ENCODE results near the gene TMEM131L.

The TMEM131L gene

DNA sequence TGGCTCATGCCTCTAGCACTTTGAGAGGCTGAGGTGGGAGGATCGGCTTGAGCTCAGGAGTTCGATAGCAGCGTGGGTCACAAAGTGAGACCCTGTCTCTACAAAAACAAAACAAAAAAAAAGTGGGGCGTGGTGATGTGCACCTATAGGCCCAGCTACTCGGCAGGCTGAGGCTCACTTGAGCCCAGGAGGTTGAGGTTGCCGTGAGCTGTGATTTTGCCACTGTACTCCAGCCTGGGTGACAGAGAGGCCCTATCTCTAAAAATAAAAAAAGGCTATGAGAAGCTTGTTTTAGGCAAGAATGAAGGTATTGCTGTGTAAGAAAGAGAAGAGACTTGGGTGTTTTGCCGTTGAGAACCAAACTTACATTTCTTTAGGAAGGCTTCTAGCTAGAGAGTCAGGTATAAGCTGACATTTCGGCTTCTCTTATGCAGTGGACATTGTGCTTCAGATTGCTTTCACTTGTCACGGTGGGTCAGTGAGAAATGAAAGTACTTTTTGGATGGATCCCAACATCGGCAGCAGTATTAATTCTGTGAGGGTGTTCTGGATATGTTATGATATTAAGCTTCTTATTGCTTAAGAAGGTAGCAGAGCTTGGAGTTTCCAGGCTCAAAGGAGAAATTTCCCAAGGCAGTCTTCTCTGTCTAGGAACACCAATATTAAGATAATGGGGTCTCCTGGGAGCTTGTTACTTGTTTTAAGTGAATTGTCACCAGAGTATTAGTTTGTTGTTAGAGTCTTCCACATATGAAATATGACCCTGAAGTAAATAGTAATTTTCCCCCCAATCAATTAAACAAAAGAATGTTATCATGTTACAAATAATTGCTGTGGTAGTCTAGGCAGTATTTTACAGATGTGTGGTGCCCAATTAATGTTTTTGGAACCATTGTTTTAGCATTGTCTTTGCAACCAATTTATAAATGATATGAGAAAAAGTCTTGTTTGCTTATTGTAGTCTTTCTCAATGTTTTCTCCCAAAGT is 17.6 kb downstream of the TMEM131L start:
- Mint-ChIP-seq H3K36me3 (peaks cover 8% of the 10 kb centered on the region), H3K27me3 (no peaks in the 10 kb centered on the region), H3K4me1 (ENCODE audit: low read depth) (peaks cover 80% of the 10 kb centered on the region), H3K4me3 (peak overlapping the region; percentile 42), H3K9me3 (ENCODE audit: low read depth) (no peaks in the 10 kb centered on the region), H3K27ac (peak overlapping the region; percentile 72)

DNA sequence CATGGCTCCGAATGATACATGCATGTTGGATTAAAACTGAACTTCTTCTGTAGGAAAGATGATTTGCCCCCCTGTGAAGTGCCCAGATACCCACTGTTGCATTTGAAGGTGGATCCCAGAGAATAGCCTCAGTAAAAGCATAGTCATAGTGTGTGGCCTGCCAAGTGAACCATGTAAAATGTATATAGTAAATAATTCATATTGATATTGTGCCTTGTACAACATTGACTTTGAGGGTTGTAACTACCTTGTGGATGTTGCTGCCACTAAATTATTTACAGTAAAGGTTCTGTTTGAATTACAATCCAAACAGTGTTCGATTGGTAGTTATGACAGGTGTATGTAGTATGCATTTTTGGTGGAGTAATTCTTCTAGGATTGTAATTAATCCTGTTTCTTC is 19.2 kb downstream of the TMEM131L start:
- peaks cover 10% of the 10 kb centered on the region for H3K36me3 Mint-ChIP-seq
- no peaks in the 10 kb centered on the region for H3K9me3 Mint-ChIP-seq (ENCODE audit: low read depth)
- H3K27ac Mint-ChIP-seq = peak overlapping the region; percentile 96
- H3K4me1 Mint-ChIP-seq (ENCODE audit: low read depth) = peaks cover 84% of the 10 kb centered on the region
- peak overlapping the region; percentile 81 for H3K4me3 Mint-ChIP-seq
- H3K27me3 Mint-ChIP-seq = no peaks in the 10 kb centered on the region

DNA sequence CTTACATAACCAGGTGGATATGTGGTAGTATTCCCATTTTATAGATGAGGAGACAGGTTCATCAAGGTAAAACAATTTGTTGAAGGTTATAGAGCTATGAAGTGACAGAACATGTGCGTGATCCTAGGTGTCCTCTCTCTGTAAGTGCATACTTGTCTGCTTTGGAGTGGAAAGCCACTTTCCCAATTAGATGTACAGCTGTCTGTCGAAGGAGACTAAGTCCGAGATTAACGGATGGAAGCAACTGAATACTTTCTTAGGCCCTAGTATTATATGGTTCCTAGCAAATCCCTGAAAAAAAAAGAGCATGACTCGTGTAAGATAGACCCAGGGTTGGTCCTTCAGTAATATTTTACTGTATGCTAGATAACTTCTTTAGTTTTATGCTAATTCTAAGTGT is 19.7 kb downstream of the TMEM131L start:
- H3K36me3 Mint-ChIP-seq = peaks cover 8% of the 10 kb centered on the region
- peak overlapping the region; percentile 96 for H3K27ac Mint-ChIP-seq
- H3K27me3 Mint-ChIP-seq = no peaks in the 10 kb centered on the region
- no peaks in the 10 kb centered on the region for H3K9me3 Mint-ChIP-seq (ENCODE audit: low read depth)
- H3K4me3 Mint-ChIP-seq = peak overlapping the region; percentile 81
- peaks cover 81% of the 10 kb centered on the region for H3K4me1 Mint-ChIP-seq (ENCODE audit: low read depth)

DNA sequence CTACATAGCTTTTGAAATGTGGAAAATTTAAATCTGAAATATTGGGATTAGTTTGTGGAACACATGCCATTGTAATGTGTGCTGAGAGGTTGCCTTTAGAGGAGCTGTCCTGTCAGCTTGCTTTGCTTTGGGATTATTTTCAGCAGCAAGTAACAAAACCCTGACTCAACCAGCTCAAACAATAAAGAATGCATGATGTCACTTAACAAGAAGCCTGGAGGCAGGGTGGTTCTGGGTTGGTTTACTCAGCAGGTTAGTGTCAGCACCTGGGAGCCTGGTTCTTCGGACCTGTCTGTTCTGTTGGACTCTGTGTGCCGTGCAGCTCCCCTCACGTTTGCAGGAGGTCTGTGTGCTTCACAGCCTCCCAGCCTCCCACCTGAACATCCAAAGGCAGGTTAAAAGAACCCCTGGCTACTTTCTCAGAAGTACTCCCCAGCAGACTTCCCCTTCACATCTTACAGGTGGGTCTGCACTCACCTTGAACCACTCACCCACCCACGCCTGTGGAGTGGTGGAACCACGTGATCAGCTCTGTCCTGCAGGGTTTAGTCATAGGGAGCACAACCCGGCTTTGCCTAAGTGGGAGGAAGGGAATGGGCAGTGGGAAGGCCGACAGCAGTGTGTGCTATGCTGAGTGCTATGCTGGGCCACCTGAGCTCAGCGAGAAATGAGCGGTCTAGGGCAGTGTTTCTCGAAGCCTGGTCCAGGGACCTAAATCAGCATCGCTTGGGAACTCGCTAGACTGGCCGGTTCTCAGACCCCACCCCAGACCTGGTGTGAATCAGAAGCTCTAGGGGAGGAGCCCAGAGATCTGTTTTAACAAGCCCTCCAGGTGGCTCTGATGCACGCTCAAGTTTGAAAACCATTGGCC is 20.4 kb downstream of the TMEM131L start:
- peak overlapping the region; percentile 96 for H3K27ac Mint-ChIP-seq
- H3K27me3 Mint-ChIP-seq = no peaks in the 10 kb centered on the region
- peaks cover 8% of the 10 kb centered on the region for H3K36me3 Mint-ChIP-seq
- H3K4me3 Mint-ChIP-seq = peak overlapping the region; percentile 81
- no peaks in the 10 kb centered on the region for H3K9me3 Mint-ChIP-seq (ENCODE audit: low read depth)
- H3K4me1 Mint-ChIP-seq (ENCODE audit: low read depth) = peaks cover 83% of the 10 kb centered on the region

DNA sequence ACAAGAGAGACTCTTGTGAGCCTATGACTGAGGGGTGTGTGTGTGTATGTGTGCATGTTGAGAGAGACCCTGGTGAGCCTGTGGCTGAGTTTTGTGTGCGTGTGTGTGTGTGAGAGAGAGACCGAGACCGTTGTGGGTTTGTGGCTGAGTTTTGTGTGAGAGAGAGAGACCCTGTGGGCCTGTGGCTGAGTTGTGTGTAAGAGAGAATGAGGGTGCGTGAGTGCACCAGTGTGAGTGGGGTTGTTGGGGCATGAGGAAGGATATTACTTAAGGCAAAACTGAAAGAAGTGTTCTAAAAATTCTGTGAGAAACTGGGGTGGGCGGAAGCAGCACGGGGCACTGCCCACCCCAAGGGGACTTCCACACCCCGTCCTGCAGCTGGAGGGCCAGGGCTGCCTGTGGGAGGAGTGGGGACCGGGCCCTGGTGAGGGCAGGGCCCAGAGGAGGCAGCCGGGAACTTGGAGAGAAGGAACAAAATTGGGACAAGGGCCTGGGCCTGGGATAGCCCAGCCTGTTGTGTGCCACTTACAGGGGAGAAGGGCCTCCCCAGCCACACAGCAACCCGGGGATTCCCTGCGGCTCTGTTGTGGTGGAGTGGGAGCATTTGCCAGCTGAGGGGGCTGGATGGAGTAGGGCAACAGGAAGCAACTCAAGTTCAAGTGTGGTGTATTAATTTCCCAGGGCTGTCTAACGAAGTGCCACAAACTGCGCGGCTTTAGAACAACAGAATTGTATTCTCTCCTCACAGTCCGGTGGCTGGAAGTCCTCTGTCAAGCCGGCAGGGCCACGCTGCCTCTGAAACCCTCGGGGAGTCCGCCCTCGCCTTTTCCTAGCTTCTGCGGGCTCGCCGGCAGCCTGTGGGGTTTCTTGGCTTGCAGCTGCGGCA is 22.1 kb downstream of the TMEM131L start:
- peaks cover 83% of the 10 kb centered on the region for H3K4me1 Mint-ChIP-seq (ENCODE audit: low read depth)
- peaks cover 11% of the 10 kb centered on the region for H3K36me3 Mint-ChIP-seq
- peak overlapping the region; percentile 96 for H3K27ac Mint-ChIP-seq
- H3K9me3 Mint-ChIP-seq (ENCODE audit: low read depth) = no peaks in the 10 kb centered on the region
- H3K27me3 Mint-ChIP-seq = no peaks in the 10 kb centered on the region
- H3K4me3 Mint-ChIP-seq = peak overlapping the region; percentile 81

DNA sequence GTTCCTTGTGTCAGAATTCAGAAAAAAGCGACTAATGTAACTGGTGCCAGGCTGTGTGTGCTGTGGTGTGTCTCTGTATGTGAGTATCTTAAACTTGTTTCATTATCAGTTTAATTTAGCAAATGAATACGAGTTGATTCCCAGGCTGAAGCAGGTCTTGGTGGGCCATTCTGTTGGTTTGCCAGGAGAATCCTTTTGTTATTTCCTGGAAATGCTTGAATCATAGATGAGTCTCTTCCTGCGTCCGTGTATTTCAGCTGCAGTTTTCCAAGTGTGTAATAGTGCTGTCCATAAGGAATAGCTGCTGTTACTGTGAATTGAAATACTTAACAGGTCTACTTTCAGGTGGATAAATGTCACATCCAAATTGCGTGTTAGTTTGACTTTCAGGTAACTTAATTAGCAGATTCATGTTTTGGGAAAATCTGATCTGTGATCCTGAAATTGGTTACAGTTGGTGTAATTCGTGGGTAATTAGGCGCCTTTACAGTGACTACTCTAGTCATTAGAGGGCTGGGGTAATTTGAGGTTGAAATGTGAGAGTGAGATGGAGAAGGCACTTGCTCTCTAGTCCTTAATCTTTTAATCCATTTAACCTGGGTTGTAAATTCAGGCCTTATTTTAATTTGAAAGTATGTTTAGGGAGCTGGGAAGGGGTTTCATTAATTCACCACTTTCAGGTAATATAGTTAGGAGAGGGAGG is 23.8 kb downstream of the TMEM131L start:
- H3K4me1 Mint-ChIP-seq (ENCODE audit: low read depth) = peaks cover 88% of the 10 kb centered on the region
- H3K4me3 Mint-ChIP-seq = peak overlapping the region; percentile 81
- H3K27ac Mint-ChIP-seq = peak overlapping the region; percentile 96
- H3K27me3 Mint-ChIP-seq = no peaks in the 10 kb centered on the region
- no peaks in the 10 kb centered on the region for H3K9me3 Mint-ChIP-seq (ENCODE audit: low read depth)
- peaks cover 11% of the 10 kb centered on the region for H3K36me3 Mint-ChIP-seq

DNA sequence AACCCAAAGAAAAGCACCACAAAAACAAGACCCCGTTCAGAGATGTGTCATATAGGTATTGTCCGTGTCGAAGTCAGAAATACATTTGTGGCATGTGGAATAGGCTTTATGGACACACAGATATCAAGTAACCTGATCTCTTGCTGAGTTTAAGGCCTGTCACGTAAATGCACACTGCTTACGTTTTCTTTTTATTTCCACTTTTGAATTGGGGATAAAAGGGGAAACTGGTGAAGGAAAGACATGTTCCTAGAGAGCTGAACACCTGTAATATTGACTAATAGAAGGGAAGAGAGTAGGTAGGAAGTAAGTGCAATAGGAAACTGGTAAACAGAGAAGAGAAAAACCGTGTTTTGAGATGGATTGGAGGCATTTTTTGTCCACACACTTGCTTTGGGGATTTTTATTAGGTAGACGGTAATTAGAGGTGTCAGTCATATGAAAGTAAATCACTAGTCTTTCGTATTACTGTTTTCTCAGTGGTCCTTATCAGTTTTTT is 24.9 kb downstream of the TMEM131L start:
- Mint-ChIP-seq H3K4me3 (peak overlapping the region; percentile 81), H3K27me3 (no peaks in the 10 kb centered on the region), H3K36me3 (peaks cover 11% of the 10 kb centered on the region), H3K27ac (peak overlapping the region; percentile 85), H3K9me3 (ENCODE audit: low read depth) (no peaks in the 10 kb centered on the region), H3K4me1 (ENCODE audit: low read depth) (peaks cover 88% of the 10 kb centered on the region)

DNA sequence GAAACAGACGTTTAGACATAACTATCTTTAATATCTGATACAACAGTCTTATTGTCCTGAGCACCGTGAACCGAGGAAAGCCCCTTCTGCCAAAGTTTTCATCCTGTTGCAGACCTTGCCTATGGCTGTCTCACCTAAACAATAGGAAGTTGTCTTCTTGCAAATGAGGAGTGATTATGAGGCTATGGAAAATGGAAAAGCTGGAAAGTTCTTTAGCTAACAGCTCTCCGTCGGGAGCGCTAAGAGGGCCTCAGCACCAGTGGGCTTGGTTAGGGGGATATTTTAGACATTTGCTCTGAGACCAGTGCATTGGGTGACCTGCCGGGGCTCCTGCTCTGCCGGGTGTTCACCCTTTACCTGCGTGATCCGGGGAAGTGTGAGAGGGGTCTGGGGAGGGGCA is 28.4 kb downstream of the TMEM131L start:
- Mint-ChIP-seq H3K36me3 (peaks cover 14% of the 10 kb centered on the region), H3K4me3 (peak overlapping the region; percentile 39), H3K27me3 (no peaks in the 10 kb centered on the region), H3K4me1 (ENCODE audit: low read depth) (peaks cover 87% of the 10 kb centered on the region), H3K27ac (peak overlapping the region; percentile 98), H3K9me3 (ENCODE audit: low read depth) (no peaks in the 10 kb centered on the region)

DNA sequence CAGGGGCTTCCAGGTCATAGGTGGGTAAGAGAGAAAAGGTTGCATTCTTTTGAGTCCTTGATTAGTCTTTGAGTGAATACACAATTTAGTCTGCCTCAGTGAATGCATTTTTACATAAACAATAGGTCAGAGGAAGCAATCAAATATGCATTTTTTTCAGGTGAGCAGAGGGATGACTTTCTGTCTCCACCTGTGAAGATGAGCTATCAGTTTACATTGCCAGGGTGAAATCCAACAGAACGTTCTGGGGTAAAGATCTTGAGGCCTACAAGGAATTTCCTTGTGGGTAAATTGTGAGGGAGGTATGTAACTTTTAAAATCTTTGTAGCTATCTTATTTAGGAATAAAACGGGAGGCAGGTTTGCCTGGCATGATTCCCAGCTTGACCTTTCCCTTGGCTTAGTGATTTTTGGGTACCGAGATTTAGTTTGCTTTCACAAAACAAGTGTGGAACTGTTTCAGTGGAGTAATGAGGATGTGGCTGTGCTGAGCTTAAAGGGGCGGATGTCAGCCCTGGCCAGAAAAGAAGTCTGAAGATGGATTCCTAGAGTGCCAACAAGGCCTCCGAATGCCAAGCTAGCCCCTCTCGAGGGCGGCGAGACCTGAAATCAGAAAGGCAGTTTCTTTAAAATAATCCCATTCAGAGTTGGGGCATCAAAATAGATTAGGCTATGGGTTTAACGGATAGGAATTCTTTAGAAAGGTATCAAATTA is 29.5 kb downstream of the TMEM131L start:
- Mint-ChIP-seq H3K27me3 (no peaks in the 10 kb centered on the region), H3K36me3 (peaks cover 11% of the 10 kb centered on the region), H3K27ac (peak overlapping the region; percentile 98), H3K9me3 (ENCODE audit: low read depth) (no peaks in the 10 kb centered on the region), H3K4me3 (peak overlapping the region; percentile 64), H3K4me1 (ENCODE audit: low read depth) (peaks cover 89% of the 10 kb centered on the region)

DNA sequence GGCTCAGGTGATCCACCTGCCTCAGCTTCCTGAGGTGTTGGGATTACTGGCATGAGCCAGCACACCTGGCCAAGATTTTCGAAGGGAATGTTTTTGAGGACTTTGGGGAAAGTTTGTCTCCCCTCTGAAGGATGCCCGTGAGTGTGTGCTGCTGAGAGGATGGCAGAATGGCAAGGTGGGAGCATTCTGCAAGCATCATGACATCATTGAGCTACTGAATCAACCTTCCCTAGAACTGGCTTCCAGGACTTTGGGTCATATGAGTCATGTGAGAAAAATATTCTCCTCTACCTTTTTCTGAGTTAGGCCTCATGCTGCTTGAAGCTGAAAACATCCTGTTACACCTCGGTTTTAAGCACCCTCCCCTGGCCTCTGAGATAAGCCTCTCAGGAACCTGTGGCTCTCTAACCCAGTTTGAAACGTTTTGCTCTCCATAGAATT is 31.0 kb downstream of the TMEM131L start:
- Mint-ChIP-seq H3K27me3 (no peaks in the 10 kb centered on the region), H3K4me3 (peak overlapping the region; percentile 85), H3K9me3 (ENCODE audit: low read depth) (no peaks in the 10 kb centered on the region), H3K27ac (peak overlapping the region; percentile 98), H3K4me1 (ENCODE audit: low read depth) (peaks cover 91% of the 10 kb centered on the region), H3K36me3 (peaks cover 8% of the 10 kb centered on the region)

DNA sequence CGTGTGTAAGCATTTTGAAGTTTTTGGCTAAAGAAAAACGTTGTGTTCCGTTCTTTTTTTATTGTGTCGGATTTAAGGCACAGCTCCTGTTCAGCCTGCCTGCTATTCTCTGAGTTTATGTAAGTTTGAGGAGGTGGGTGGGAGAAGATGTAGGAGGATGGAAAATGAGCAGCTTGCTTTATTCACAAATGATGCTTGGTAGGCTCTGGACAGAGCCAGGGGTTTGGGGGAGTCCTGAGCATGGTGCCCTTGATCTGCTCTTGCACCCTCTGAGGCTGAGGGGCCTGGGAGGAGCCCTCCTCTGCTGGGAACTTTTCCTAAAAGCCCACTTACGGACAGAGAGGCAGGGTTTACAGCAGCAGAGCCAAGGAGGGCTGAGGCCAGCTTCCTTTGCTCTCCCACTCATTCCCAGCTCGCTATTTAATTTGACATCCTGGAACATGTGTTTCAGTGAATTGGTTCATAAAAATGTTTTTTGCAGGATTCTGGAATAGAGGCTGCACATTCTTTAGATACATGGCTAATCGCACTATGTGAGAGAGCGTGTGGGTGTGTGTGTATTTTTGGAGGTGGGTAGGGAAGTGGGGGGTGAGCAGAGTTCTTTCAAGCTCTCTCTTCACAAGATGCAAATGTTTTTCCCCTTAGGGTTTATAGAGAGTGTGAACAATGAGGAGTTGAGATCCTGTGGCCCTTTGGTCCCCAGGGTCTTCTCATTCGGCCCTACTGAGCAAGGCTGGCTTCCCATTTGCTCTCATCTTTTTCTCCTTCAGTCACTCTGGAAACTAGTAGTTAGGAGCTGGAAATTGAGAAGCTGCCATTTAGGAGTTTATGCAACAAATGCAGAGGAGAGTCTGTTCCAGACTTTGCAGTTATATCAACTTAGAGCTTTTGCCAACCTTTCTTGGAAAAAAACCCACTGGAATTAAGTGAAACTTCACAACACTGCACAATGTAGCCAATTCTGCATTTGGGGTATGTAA is 32.1 kb downstream of the TMEM131L start:
- peak overlapping the region; percentile 98 for H3K27ac Mint-ChIP-seq
- no peaks in the 10 kb centered on the region for H3K9me3 Mint-ChIP-seq (ENCODE audit: low read depth)
- no peaks in the 10 kb centered on the region for H3K27me3 Mint-ChIP-seq
- peak overlapping the region; percentile 85 for H3K4me3 Mint-ChIP-seq
- H3K36me3 Mint-ChIP-seq = peaks cover 5% of the 10 kb centered on the region
- H3K4me1 Mint-ChIP-seq (ENCODE audit: low read depth) = peaks cover 94% of the 10 kb centered on the region

DNA sequence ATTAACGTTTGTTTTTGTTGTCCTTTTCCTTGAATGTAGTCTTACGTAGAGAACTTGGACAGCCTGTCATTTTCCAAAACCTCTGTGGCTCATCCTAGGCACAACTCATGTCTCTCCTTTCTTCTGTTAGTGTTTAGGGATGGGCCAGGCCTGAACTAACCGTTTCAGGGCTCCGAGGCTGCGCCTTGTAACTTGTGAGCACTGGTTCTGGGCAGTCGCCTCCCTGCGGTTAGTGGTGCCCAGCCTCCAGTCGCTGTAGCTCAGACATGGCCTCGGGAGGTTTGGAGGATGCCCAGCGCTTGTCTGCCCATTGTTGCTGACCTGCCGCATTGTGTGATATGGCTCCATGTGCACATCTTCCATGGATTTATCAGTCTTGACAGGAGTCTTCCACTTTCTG is 32.8 kb downstream of the TMEM131L start:
- no peaks in the 10 kb centered on the region for H3K9me3 Mint-ChIP-seq (ENCODE audit: low read depth)
- peak overlapping the region; percentile 98 for H3K27ac Mint-ChIP-seq
- H3K4me1 Mint-ChIP-seq (ENCODE audit: low read depth) = peaks cover 93% of the 10 kb centered on the region
- H3K4me3 Mint-ChIP-seq = peak overlapping the region; percentile 85
- no peaks in the 10 kb centered on the region for H3K27me3 Mint-ChIP-seq
- H3K36me3 Mint-ChIP-seq = peaks cover 5% of the 10 kb centered on the region

Data from activated naive CD8-positive, alpha-beta T cell (primary cell).